Stimulated activated CD8-positive, alpha-beta memory T cell treated with anti-CD3 and anti-CD28 coated beads, Interleukin-4, amount 100 ng/mL, for 1 hour (primary cell): ENCODE measurements around the gene CCR5.
"Not testable (repeated sequence)": the region's sequence is repeated elsewhere in the genome, so short reads cannot be mapped to it uniquely, and the experiment has no call there.

Experiments used
- DNase-seq, 2 donors: peaks; one replicate each; pipeline ENCODE4 v3.0.0-alpha.2; 2020; ENCODE audit warnings: low read depth in 2 of 2, low spot score in 1 of 2

Gene CCR5

GRCh38 chr3:46383211-46383950 is 12.6 kb downstream of the CCR5 start:
- DNase-seq = no peak

- no peak for DNase-seq
Observed at GRCh38 chr3:46383951-46384330, 13.2 kb downstream of the CCR5 start.

GRCh38 chr3:46386205-46386604 is 15.5 kb downstream of the CCR5 start:
- DNase-seq = no peak

- DNase-seq = not testable (repeated sequence)
Observed at GRCh38 chr3:46388847-46389246, 18.1 kb downstream of the CCR5 start.

- no peak for DNase-seq
Observed at GRCh38 chr3:46389306-46389705, 18.6 kb downstream of the CCR5 start.

GRCh38 chr3:46391526-46391925 is 20.8 kb downstream of the CCR5 start:
- DNase-seq = not testable (repeated sequence)

- no peak for DNase-seq
Observed at GRCh38 chr3:46393011-46393410, 22.3 kb downstream of the CCR5 start.

GRCh38 chr3:46393554-46394434 is 23.0 kb downstream of the CCR5 start:
- DNase-seq = no peak

GRCh38 chr3:46395210-46395661 is 24.5 kb downstream of the CCR5 start:
- no peak for DNase-seq

GRCh38 chr3:46395766-46396530 is 25.2 kb downstream of the CCR5 start:
- no peak for DNase-seq

GRCh38 chr3:46397111-46397510 is 26.4 kb downstream of the CCR5 start:
- no peak for DNase-seq

- no peak for DNase-seq
Observed at GRCh38 chr3:46398186-46398955, 27.6 kb downstream of the CCR5 start.

GRCh38 chr3:46399098-46399497 is 28.4 kb downstream of the CCR5 start:
- no peak for DNase-seq

GRCh38 chr3:46399557-46399956 is 28.8 kb downstream of the CCR5 start:
- no peak for DNase-seq

- no peak for DNase-seq
Observed at GRCh38 chr3:46400000-46400734, 29.4 kb downstream of the CCR5 start.

- DNase-seq = no peak
Observed at GRCh38 chr3:46400846-46401245, 30.1 kb downstream of the CCR5 start.

- DNase-seq = no peak
Observed at GRCh38 chr3:46401579-46401978, 30.8 kb downstream of the CCR5 start.

- DNase-seq = not testable (repeated sequence)
Observed at GRCh38 chr3:46402902-46403301, 32.2 kb downstream of the CCR5 start.

GRCh38 chr3:46405301-46406019 is 34.7 kb downstream of the CCR5 start:
- no peak for DNase-seq

- no peak for DNase-seq
Observed at GRCh38 chr3:46406443-46406787, 35.7 kb downstream of the CCR5 start.
